Upper lobe of right lung (tissue), 1 donor: ENCODE results near the gene GRID1. TPM values are rescaled to one million over a fixed set of nuclear protein-coding genes. Genes with fewer than 3 reads are reported as not detected.
A peak's percentile ranks its signal among the peaks of the same experiment; 100 is the strongest.

Experiments used
- ATAC-seq: fragments of 200-7000 bp; cut with Tn5 transposase; one replicate; pipeline ENCODE4 v1.9.1; 2020; ENCODE audit warnings: mild to moderate bottlenecking, moderate library complexity
- DNase-seq: peaks from one replicate; pipeline ENCODE4 v3.0.0-alpha.2; 2020
- H3K27ac ChIP-seq: fragments of 200-600 bp; one replicate; pipeline ENCODE4 v1.8.0; 2022
- H3K27me3 ChIP-seq: fragments of 200-600 bp; one replicate; pipeline ENCODE4 v1.8.0; 2022; ENCODE audit warnings: mild to moderate bottlenecking
- H3K36me3 ChIP-seq: fragments of 200-600 bp; one replicate; pipeline ENCODE4 v1.8.0; 2022
- H3K4me1 ChIP-seq: fragments of 200-600 bp; one replicate; pipeline ENCODE4 v1.8.0; 2022
- H3K4me3 ChIP-seq: fragments of 200-600 bp; one replicate; pipeline ENCODE4 v1.8.0; 2022; ENCODE audit warnings: mild to moderate bottlenecking
- H3K9me3 ChIP-seq: fragments of 200-600 bp; one replicate; pipeline ENCODE4 v1.8.0; 2022
- CTCF ChIP-seq: fragments of 200-600 bp; IDR thresholded peaks from one replicate; pipeline ENCODE4 v1.8.0; 2022; ENCODE audit warnings: antibody characterized with exemption
- intact Hi-C: fragments of 100-400 bp; cut with DNase I; formaldehyde crosslinking; loops from one replicate; pipeline ENCODE4 v1.11.0; 2022
- total RNA-seq: library from RNA; stranded (reverse); fragmentation: NEBNext Ultra II Directional; extraction: Animal tissue kit (Norgen Biotek cat#: 25700); gene quantifications from one replicate; pipeline ENCODE4 v1.2.1, GENCODE V29; 2021
- donor health status: DM: no; HTN: yes; CAD: no; lungs with severe emphysema.

Gene GRID1
- total RNA-seq, 1 donor from 2014 or later: 3.0 TPM

- no peak for ATAC-seq
- Histone ChIP-seq H3K36me3 (no peaks in the 10 kb centered on the region), H3K27me3 (no peaks in the 10 kb centered on the region), H3K27ac (no peak overlapping the region), H3K4me1 (no peaks in the 10 kb centered on the region), H3K9me3 (no peaks in the 10 kb centered on the region), H3K4me3 (no peak overlapping the region)
- no peak for TF ChIP-seq CTCF
- intact Hi-C loops: no loop called here
- DNase-seq: no peak
Measured at GRCh38 chr10:86213148-86213547, 153.4 kb downstream of the GRID1 start.

- TF ChIP-seq CTCF: no peak
- ATAC-seq (no peak), DNase-seq (no peak)
- H3K27ac ChIP-seq: no peak overlapping the region
- intact Hi-C loops: no loop called here
- no peaks in the 10 kb centered on the region for H3K4me1 ChIP-seq
- no peak overlapping the region for H3K4me3 ChIP-seq
- no peaks in the 10 kb centered on the region for H3K9me3 ChIP-seq
- no peaks in the 10 kb centered on the region for H3K36me3 ChIP-seq
- H3K27me3 ChIP-seq: no peaks in the 10 kb centered on the region
Measured at GRCh38 chr10:86212391-86212700, 154.2 kb downstream of the GRID1 start.

GRCh38 chr10:86211691-86212390 is 154.8 kb downstream of the GRID1 start:
- DNase-seq: no peak
- intact Hi-C loops: no loop called here
- no peak for ATAC-seq
- H3K4me3 ChIP-seq: no peak overlapping the region
- no peaks in the 10 kb centered on the region for H3K27me3 ChIP-seq
- TF ChIP-seq CTCF: no peak
- no peaks in the 10 kb centered on the region for H3K4me1 ChIP-seq
- no peaks in the 10 kb centered on the region for H3K36me3 ChIP-seq
- H3K27ac ChIP-seq: no peak overlapping the region
- no peaks in the 10 kb centered on the region for H3K9me3 ChIP-seq

- Histone ChIP-seq H3K4me1 (no peaks in the 10 kb centered on the region), H3K4me3 (no peak overlapping the region), H3K27ac (no peak overlapping the region), H3K36me3 (no peaks in the 10 kb centered on the region), H3K27me3 (no peaks in the 10 kb centered on the region), H3K9me3 (no peaks in the 10 kb centered on the region)
- DNase-seq: peak; percentile 32
- no peak for TF ChIP-seq CTCF
- intact Hi-C loops: no loop called here
- ATAC-seq: no peak
Measured at GRCh38 chr10:86210416-86210815, 156.2 kb downstream of the GRID1 start.

- DNase-seq: peak; percentile 35
- Histone ChIP-seq H3K36me3 (no peaks in the 10 kb centered on the region), H3K9me3 (no peaks in the 10 kb centered on the region), H3K4me3 (no peak overlapping the region), H3K4me1 (no peaks in the 10 kb centered on the region), H3K27me3 (no peaks in the 10 kb centered on the region), H3K27ac (no peak overlapping the region)
- intact Hi-C loops: no loop called here
- no peak for TF ChIP-seq CTCF
- ATAC-seq: no peak
Measured at GRCh38 chr10:86209726-86210125, 156.9 kb downstream of the GRID1 start.

- ATAC-seq (no peak), DNase-seq (peak; percentile 9)
- Histone ChIP-seq H3K4me1 (no peaks in the 10 kb centered on the region), H3K27me3 (no peaks in the 10 kb centered on the region), H3K4me3 (no peak overlapping the region), H3K36me3 (no peaks in the 10 kb centered on the region), H3K27ac (no peak overlapping the region), H3K9me3 (no peaks in the 10 kb centered on the region)
- no peak for TF ChIP-seq CTCF
- intact Hi-C loops: no loop called here
Measured at GRCh38 chr10:86207226-86207625, 159.4 kb downstream of the GRID1 start.
